HEK293 (cell line): ENCODE results near the gene GSG1L.

Experiments used
- TCF7L2 ChIP-seq: IDR thresholded peaks from 2 replicates; pipeline ENCODE4 v1.6.1; 2011; ENCODE audit warnings: low read depth, mild to moderate bottlenecking, inconsistent platforms, low read length, moderate library complexity, borderline replicate concordance
- ZNF16 ChIP-seq: fragments of 450-650 bp; formaldehyde crosslinking; IDR thresholded peaks from 2 replicates; pipeline ENCODE4 v1.5.1; 2016; ENCODE audit warnings: low read depth, missing biosample characterization, missing genetic modification characterization
- ZNF248 ChIP-seq: fragments of 450-650 bp; formaldehyde crosslinking; IDR thresholded peaks from 2 replicates; pipeline ENCODE4 v1.5.1; 2017; ENCODE audit warnings: missing biosample characterization, missing genetic modification characterization
- TF ChIP-seq, protein P1 (sequence below): IDR thresholded peaks from 2 replicates; pipeline ENCODE4 v1.6.1; 2011; ENCODE audit warnings: mild to moderate bottlenecking, low read depth, low read length, borderline replicate concordance
- TF ChIP-seq, protein P2 (sequence below): fragments of 450-650 bp; formaldehyde crosslinking; IDR thresholded peaks from 2 replicates; pipeline ENCODE4 v1.5.1; 2016; ENCODE audit warnings: missing biosample characterization, missing genetic modification characterization

DNA sequence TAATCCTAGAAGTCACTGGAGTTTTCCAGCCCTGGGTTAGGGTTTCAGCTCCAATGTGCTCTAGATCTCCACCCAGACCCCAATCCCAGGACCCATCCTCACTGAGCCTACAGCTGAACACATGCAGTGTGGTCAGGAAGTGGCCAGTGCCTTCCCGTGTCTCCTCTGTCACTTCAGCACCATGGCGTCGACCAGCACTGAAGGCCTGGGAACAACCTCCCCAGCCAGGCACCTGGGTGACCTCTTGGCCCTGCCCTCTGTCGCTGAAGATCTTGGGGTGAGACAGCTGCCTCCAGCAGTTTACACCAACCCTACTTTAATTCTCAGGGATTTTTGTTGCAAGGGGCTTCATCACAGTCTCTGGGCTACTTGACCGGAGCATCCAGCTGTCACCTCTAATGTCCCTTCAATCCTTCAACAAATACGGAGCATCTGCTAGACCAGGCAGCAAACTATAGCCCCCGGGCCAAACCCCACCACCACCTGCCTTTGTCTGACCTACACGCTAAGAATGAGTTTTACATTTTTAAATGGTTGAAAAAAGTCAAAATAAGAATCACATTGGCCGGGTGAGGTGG is 18.0 kb upstream of the GSG1L start:
- TF ChIP-seq ZNF16 (tag by site-specific recombination) (no peak), TCF7L2 (no peak), ZNF248 (no peak)
- TF ChIP-seq, protein P1, sequence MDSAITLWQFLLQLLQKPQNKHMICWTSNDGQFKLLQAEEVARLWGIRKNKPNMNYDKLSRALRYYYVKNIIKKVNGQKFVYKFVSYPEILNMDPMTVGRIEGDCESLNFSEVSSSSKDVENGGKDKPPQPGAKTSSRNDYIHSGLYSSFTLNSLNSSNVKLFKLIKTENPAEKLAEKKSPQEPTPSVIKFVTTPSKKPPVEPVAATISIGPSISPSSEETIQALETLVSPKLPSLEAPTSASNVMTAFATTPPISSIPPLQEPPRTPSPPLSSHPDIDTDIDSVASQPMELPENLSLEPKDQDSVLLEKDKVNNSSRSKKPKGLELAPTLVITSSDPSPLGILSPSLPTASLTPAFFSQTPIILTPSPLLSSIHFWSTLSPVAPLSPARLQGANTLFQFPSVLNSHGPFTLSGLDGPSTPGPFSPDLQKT, result no peak
- TF ChIP-seq, protein P2, sequence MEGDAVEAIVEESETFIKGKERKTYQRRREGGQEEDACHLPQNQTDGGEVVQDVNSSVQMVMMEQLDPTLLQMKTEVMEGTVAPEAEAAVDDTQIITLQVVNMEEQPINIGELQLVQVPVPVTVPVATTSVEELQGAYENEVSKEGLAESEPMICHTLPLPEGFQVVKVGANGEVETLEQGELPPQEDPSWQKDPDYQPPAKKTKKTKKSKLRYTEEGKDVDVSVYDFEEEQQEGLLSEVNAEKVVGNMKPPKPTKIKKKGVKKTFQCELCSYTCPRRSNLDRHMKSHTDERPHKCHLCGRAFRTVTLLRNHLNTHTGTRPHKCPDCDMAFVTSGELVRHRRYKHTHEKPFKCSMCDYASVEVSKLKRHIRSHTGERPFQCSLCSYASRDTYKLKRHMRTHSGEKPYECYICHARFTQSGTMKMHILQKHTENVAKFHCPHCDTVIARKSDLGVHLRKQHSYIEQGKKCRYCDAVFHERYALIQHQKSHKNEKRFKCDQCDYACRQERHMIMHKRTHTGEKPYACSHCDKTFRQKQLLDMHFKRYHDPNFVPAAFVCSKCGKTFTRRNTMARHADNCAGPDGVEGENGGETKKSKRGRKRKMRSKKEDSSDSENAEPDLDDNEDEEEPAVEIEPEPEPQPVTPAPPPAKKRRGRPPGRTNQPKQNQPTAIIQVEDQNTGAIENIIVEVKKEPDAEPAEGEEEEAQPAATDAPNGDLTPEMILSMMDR (tag by site-specific recombination), result no peak
